HFF-Myc (cell line): ENCODE results near the gene DNAAF8.

ENCODE experiments used
- DNase-seq: peaks from one replicate; pipeline ENCODE4 v3.0.0-alpha.2; 2011; ENCODE audit warnings: low read depth; ENCODE audit errors: extremely low read depth
- H3K4me3 ChIP-seq: replicated peaks from 2 replicates; pipeline ENCODE4 v1.5.1; 2011; ENCODE audit warnings: low read depth, mild to moderate bottlenecking, control low read depth, low read length
- TF ChIP-seq, protein P1 (sequence below): IDR thresholded peaks from 2 replicates; pipeline ENCODE4 v1.5.1; 2012; ENCODE audit warnings: mild to moderate bottlenecking, low read depth, low read length, control low read depth; ENCODE audit errors: missing control alignments

DNAAF8 gene

GRCh38 chr16:4772351-4772750 lies 38.0 kb downstream of the DNAAF8 start:
- TF ChIP-seq, protein P1, sequence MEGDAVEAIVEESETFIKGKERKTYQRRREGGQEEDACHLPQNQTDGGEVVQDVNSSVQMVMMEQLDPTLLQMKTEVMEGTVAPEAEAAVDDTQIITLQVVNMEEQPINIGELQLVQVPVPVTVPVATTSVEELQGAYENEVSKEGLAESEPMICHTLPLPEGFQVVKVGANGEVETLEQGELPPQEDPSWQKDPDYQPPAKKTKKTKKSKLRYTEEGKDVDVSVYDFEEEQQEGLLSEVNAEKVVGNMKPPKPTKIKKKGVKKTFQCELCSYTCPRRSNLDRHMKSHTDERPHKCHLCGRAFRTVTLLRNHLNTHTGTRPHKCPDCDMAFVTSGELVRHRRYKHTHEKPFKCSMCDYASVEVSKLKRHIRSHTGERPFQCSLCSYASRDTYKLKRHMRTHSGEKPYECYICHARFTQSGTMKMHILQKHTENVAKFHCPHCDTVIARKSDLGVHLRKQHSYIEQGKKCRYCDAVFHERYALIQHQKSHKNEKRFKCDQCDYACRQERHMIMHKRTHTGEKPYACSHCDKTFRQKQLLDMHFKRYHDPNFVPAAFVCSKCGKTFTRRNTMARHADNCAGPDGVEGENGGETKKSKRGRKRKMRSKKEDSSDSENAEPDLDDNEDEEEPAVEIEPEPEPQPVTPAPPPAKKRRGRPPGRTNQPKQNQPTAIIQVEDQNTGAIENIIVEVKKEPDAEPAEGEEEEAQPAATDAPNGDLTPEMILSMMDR = no peak
- DNase-seq = no peak
- no peak overlapping the region for H3K4me3 ChIP-seq

DNA sequence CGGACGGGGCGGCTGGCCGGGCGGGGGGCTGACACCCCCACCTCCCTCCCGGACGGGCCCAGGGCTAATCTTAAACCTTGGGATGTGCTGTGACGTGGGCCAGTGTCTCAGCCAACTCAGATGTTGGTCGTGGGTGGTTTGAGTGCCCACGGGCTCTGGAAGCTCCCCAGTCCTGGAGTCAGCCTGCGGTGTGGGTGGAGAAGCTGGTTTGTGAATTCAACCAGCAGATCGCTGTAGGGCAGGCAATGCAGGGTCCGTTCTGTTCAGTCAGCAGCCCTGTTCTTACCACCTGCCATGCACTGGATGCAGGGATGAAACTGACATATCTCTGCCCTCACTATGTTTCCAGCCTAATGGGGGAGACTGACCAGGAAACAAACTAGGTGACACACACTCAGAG lies 40.7 kb downstream of the DNAAF8 start:
- TF ChIP-seq, protein P1 = no peak
- H3K4me3 ChIP-seq = no peak overlapping the region
- no peak for DNase-seq

DNA sequence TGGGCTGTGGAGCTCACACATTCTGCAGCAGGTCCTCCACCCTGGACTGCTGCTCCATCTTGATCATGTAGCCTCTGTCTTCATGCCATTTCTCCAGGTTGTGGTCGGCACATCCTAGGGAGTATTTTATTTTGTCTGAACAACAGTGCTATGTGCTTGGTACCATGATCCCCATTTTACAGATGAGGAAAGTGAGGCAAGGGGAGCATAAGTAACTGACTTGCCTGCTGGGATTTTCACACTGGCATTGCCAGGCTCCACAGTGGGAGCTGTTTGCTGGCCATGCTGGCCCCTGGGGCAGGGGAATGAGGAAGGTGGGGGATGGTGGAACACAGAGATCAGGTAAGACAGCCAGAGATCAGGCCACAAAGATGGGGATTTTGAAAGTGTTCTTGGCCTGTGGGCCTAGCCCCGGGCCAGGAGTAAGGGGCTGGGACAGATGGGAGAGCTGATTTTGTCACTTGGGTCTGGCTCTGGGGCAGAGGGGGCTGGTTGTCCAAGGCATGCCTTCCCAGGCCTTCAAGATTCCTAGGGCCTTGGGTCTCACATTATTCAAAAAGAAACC lies 41.9 kb downstream of the DNAAF8 start:
- no peak overlapping the region for H3K4me3 ChIP-seq
- DNase-seq = no peak
- TF ChIP-seq, protein P1 = no peak

- no peak for DNase-seq
- no peak overlapping the region for H3K4me3 ChIP-seq
- TF ChIP-seq, protein P1 = no peak
Measured at GRCh38 chr16:4777339-4778049, 43.2 kb downstream of the DNAAF8 start.

DNA sequence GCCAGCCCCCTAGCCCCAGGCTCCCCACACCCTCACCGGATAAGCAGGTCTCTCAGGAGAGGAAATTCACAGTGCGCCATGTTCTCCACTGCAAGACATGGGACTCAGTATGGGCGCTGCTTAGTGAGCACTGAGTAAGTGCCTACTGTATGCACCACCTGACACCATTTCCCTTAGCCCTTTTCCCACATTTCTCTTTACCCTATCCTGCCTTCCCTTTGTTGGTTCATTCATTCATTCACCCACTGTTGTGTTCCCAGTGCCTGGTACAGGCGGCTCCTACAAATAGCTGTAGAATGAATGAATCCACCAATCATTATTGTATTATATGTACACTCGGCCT lies 43.7 kb downstream of the DNAAF8 start:
- TF ChIP-seq, protein P1 = no peak
- no peak for DNase-seq
- no peak overlapping the region for H3K4me3 ChIP-seq

GRCh38 chr16:4780235-4780634 lies 45.9 kb downstream of the DNAAF8 start:
- H3K4me3 ChIP-seq = no peak overlapping the region
- DNase-seq = no peak
- TF ChIP-seq, protein P1 = no peak
